ENCODE measurements around the gene LRRC1.

Gene LRRC1

GRCh38 chr6:53828215-53828614 lies 33.4 kb downstream of the LRRC1 start:
- DNase-seq (ENCODE audit: low spot score): no peak
- ChIA-PET POLR2A (ENCODE audit: low non-redundant PET) (no interaction called here), CTCF (interaction anchor here (0.6 kb wide), 2 partner anchors 10 to 324 kb away, joined by 3 read pairs; no protein-coding TSS in a partner anchor)
- TF ChIP-seq CTCF (conservative IDR thresholded peaks at IDR 0.05; ENCODE audit: low read depth): no peak
- H3K27ac ChIP-seq: no peak overlapping the region

DNA sequence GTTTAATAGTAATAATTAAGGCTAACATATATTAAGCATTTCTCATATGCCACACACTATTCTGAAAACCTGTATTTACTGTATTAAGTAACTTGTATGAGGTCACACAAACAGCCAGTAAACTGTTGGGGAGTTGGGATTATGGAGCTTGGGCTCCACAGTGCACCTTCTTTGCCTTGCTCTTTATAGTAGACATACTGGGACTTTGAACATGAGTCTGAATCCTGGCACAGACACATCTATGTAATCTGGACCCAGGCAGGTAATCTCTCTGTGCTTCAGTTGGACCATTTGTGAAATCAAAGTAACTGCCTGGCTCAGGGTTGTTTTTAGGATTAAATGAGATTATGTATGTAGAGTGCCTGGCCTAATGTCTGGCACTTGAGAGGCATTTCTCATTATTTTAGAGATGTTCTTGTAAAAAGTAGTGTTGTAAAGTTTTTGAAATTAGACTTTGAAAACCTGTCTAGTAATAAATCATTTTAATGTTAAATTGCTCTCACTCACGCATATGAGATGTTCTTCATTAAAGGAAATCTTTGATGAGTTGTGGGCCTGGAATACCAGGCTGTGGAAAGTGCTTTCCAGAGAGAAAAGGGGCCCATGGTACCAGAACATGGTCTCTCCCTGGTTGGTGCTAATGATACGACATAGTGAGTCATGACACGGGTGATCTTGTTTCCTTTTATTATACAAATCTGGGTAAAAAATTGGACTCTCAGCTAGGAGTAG lies 34.3 kb downstream of the LRRC1 start:
- no peak overlapping the region for H3K27ac ChIP-seq
- no peak for TF ChIP-seq CTCF (conservative IDR thresholded peaks at IDR 0.05; ENCODE audit: low read depth)
- no peak for DNase-seq (ENCODE audit: low spot score)
- ChIA-PET CTCF (interaction anchor here (0.6 kb wide), 1 partner anchor 13 kb away, joined by 3 read pairs; no protein-coding TSS in a partner anchor), POLR2A (ENCODE audit: low non-redundant PET) (no interaction called here)

GRCh38 chr6:53829698-53830221 lies 35.0 kb downstream of the LRRC1 start:
- ChIA-PET POLR2A (ENCODE audit: low non-redundant PET) (no interaction called here), CTCF (no interaction called here)
- TF ChIP-seq CTCF (conservative IDR thresholded peaks at IDR 0.05; ENCODE audit: low read depth): no peak
- H3K27ac ChIP-seq: no peak overlapping the region
- DNase-seq (ENCODE audit: low spot score): no peak

DNA sequence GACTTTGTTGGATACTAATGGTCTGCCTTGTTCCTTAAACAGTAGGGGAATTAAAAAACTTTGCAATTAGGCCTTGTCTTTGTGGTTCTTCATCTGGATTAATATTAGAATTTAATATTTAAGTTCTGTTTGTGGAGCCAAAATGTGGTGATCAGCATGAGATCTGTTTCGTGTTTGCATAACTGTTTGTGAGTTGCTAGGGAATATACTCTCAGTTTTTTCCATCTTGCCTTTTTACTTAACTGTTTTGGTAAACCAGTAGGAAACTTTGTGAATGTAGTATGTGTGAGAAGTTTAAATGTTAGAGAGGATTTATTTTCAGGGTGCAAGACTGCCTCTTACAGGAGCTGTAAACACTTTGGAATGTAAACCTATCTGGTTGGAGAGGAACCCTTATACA lies 35.6 kb downstream of the LRRC1 start:
- no peak for TF ChIP-seq CTCF (conservative IDR thresholded peaks at IDR 0.05; ENCODE audit: low read depth)
- POLR2A ChIA-PET (ENCODE audit: low non-redundant PET): no interaction called here

DNA sequence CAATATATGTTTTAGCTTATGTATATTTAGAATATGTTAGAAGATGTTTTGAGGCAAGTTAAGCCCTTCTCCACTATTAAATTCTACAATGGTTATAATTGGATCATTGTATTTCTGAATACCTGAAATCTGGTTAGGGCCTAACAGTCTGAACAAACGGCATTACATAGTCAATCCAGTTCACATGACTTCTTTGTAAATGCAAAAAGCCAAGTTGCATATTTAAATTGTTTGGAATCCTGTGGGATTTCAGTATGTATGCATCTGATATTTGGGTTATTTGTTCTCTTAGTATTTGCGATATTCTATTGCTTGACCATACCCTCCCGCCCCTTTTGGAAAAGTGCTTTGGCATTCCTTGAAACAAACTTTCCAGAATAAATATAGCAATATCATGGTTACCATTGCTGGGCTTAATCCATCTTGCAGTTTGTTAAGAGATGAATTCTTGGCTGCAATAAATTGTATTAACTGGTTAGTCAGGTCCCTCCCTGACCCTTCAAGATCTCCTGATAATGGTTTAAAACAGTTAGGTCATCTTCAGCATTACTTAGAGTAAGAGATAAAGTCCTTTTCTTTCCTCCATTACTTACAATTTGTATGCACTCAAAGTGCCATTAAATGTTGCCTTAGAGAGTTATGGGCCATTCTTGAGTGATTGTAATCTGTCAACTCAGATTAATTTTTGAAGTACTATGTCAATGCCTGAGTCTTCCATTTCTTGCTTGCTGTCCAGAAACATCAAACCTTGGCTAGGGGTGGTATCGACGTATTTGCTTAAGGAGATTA lies 36.5 kb downstream of the LRRC1 start:
- POLR2A ChIA-PET (ENCODE audit: low non-redundant PET): no interaction called here
- TF ChIP-seq CTCF (conservative IDR thresholded peaks at IDR 0.05; ENCODE audit: low read depth): no peak
- CTCF ChIA-PET: no interaction called here
- no peak for DNase-seq (ENCODE audit: low spot score)
- H3K27ac ChIP-seq: no peak overlapping the region

More for the DNA sequence above, 35.6 kb downstream of the LRRC1 start:
- DNase-seq (ENCODE audit: low spot score): no peak
- CTCF ChIA-PET: no interaction called here
- no peak overlapping the region for H3K27ac ChIP-seq

GRCh38 chr6:53831936-53832660 lies 37.3 kb downstream of the LRRC1 start:
- POLR2A ChIA-PET (ENCODE audit: low non-redundant PET): no interaction called here
- no peak for DNase-seq (ENCODE audit: low spot score)
- no peak for TF ChIP-seq CTCF (conservative IDR thresholded peaks at IDR 0.05; ENCODE audit: low read depth)
- CTCF ChIA-PET: no interaction called here
- no peak overlapping the region for H3K27ac ChIP-seq
